ENCODE results near the gene ZNF37A. TPM values are rescaled to one million over a fixed set of nuclear protein-coding genes. Genes with fewer than 3 reads are reported as not detected.

ZNF37A gene
- total RNA-seq, 2 donors from 2014 or later = 8.3 to 9.1 TPM

GRCh38 chr10:38156416-38157269, 62.5 kb downstream of the ZNF37A start:
- DNase-seq = no peak
- Histone ChIP-seq H3K4me1 (no peaks in the 10 kb centered on the region), H3K4me3 (no peak overlapping the region), H3K27me3 (no peaks in the 10 kb centered on the region), H3K9ac (ENCODE audit: low read depth in 2 of 2, low read length in 2 of 2) (no peak overlapping the region), H3K36me3 (no peaks in the 10 kb centered on the region), H3K9me3 (no peaks in the 10 kb centered on the region), H3K27ac (no peak overlapping the region)
- intact Hi-C loops (cut with DNase I) = no loop called here
- no peak for TF ChIP-seq CTCF (IDR thresholded peaks at IDR 0.05)

- no peaks in the 10 kb centered on the region for H3K36me3 ChIP-seq
- H3K9me3 ChIP-seq = no peaks in the 10 kb centered on the region
- no peak for DNase-seq
- no peaks in the 10 kb centered on the region for H3K27me3 ChIP-seq
- TF ChIP-seq CTCF (IDR thresholded peaks at IDR 0.05) = no peak
- no peak overlapping the region for H3K27ac ChIP-seq
- intact Hi-C loops (cut with DNase I) = no loop called here
- H3K4me3 ChIP-seq = no peak overlapping the region
- no peaks in the 10 kb centered on the region for H3K4me1 ChIP-seq
- H3K9ac ChIP-seq (ENCODE audit: low read depth in 2 of 2, low read length in 2 of 2) = no peak overlapping the region
Observed at GRCh38 chr10:38157270-38157685, 63.1 kb downstream of the ZNF37A start.

- Histone ChIP-seq H3K4me3 (no peak overlapping the region), H3K9me3 (no peaks in the 10 kb centered on the region), H3K9ac (ENCODE audit: low read depth in 2 of 2, low read length in 2 of 2) (no peak overlapping the region), H3K27ac (no peak overlapping the region), H3K27me3 (no peaks in the 10 kb centered on the region), H3K4me1 (no peaks in the 10 kb centered on the region), H3K36me3 (no peaks in the 10 kb centered on the region)
- TF ChIP-seq CTCF (IDR thresholded peaks at IDR 0.05) = no peak
- DNase-seq = no peak
- intact Hi-C loops (cut with DNase I) = no loop called here
Observed at GRCh38 chr10:38159004-38159403, 64.9 kb downstream of the ZNF37A start.

GRCh38 chr10:38163617-38164016, 69.5 kb downstream of the ZNF37A start:
- Histone ChIP-seq H3K9me3 (no peaks in the 10 kb centered on the region), H3K4me1 (no peaks in the 10 kb centered on the region), H3K36me3 (no peaks in the 10 kb centered on the region), H3K4me3 (no peak overlapping the region), H3K27ac (no peak overlapping the region), H3K9ac (ENCODE audit: low read depth in 2 of 2, low read length in 2 of 2) (no peak overlapping the region), H3K27me3 (no peaks in the 10 kb centered on the region)
- intact Hi-C loops (cut with DNase I) = no loop called here
- no peak for DNase-seq
- TF ChIP-seq CTCF (IDR thresholded peaks at IDR 0.05) = no peak

- H3K4me1 ChIP-seq = no peaks in the 10 kb centered on the region
- no peak overlapping the region for H3K9ac ChIP-seq (ENCODE audit: low read depth in 2 of 2, low read length in 2 of 2)
- H3K27me3 ChIP-seq = no peaks in the 10 kb centered on the region
- no peaks in the 10 kb centered on the region for H3K36me3 ChIP-seq
- no peak for DNase-seq
- intact Hi-C loops (cut with DNase I) = no loop called here
- H3K9me3 ChIP-seq = no peaks in the 10 kb centered on the region
- no peak overlapping the region for H3K4me3 ChIP-seq
- no peak for TF ChIP-seq CTCF (IDR thresholded peaks at IDR 0.05)
- H3K27ac ChIP-seq = no peak overlapping the region
Observed at GRCh38 chr10:38174336-38174735, 80.2 kb downstream of the ZNF37A start.

Measured in colonic mucosa (tissue), 4 donors.